GM18858 (cell line): Measurements from ENCODE around the gene YTHDC2.

ENCODE experiments used
- ATAC-seq: cut with Tn5 transposase; IDR thresholded peaks from one replicate; pipeline ENCODE4 v1.9.1; 2021; ENCODE audit not compliant: unreplicated experiment

Gene YTHDC2

DNA sequence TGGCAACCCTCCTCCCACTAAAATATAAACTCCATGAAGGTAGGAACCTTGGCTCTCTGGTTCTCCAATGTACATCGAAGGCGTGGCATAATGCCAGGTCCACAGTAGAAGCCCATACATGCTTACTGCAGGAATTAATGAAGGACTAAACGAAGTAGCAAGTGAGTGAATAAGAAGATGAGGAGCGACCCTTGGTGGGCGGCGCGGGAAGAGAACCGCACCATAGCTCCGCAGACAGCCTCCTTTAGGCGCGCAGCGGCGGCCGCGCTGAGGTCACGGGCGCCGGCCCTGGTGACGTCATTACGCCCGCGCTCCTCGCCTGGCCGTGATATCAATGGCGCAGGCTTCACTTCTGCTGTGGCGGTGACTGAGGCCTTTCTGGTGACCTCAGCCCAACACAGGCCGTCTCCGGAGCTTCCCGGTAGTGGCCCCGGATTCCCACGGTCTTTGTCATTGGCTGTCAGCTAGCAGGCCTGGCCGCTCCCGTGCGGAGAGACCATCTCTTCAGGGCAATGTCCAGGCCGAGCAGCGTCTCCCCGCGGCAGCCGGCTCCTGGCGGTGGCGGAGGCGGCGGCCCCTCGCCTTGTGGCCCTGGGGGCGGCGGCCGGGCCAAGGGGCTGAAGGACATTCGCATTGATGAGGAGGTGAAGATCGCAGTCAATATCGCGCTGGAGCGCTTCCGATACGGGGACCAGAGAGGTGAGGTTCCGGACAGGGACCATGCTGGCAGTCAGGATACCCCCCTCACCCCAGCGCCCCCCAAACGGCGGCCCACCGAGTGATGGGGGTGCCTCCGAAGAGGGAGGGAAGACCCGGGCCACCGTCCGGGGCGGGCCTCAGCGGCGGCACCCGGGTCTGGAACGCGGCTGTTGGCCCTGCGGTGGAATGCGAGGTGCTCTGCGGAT is at the start of gene YTHDC2:
TSS of gene YTHDC2 (plus strand) at position 311 of the 905 bp plus-strand sequence. CDS start at position 513, 202 bp downstream.
- ATAC-seq: peak; percentile 97

DNA sequence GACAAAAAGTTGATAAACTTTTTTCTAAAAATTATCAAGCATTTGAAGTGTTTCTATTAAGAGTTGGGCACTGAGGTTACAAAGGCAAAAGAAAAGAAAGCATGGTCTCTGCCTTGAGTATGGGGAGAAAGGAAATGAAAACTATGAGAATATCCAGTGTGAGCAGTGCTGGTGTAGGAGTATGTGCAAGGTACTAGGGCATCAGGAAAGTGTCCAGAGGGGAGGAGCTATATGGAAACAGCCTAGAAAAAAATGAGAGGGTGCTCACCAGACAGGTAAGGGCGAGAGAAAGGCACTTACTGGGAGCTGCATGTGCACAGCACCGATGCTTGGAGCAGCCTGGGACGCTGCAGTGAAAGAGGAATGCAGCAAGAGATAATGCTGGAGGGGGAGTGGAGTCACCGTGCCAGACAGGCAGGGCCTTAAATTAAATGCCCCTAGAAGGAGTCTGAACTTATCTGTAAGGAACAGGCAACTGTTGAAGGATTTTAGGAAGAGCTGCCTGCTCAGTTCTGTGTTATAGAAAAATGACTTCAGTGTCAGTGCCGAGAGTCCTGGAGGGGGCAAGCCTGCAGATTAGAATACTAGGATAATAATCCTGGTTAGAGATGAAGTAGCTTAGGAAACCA is 39.3 kb upstream of the YTHDC2 start:
- no peak for ATAC-seq

- no peak for ATAC-seq
Measured at GRCh38 chr5:113478691-113479090, 34.8 kb upstream of the YTHDC2 start.

GRCh38 chr5:113480243-113480642 is 33.3 kb upstream of the YTHDC2 start:
- no peak for ATAC-seq

DNA sequence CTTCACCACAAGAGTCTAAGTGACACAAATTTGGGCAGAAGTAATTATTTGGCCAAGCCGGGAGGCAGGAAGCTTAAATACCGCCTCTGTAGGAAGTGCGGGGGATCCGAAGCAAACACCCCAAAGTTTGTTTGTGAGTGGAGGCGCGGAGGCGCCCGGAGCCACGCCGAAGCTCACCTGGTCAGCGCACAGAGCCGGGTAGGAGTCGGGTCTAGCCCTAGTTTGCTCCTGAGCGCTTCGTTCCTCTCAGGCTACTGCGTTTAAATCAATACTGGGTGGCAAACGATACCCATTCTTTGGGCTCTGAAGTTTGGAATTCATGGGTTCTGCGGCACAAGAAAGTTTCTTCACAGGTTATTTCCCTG is 26.1 kb upstream of the YTHDC2 start:
- ATAC-seq: no peak

GRCh38 chr5:113487781-113488644 is 25.5 kb upstream of the YTHDC2 start, which contains the start of gene MCC:
Gene MCC (minus strand): TSS chr5:113488453.
- ATAC-seq: no peak

GRCh38 chr5:113488645-113489184 is 24.8 kb upstream of the YTHDC2 start:
- ATAC-seq: no peak

- ATAC-seq: peak; percentile 81
Measured at GRCh38 chr5:113489299-113489698, 24.2 kb upstream of the YTHDC2 start.

GRCh38 chr5:113490317-113490716 is 23.2 kb upstream of the YTHDC2 start:
- ATAC-seq: no peak

DNA sequence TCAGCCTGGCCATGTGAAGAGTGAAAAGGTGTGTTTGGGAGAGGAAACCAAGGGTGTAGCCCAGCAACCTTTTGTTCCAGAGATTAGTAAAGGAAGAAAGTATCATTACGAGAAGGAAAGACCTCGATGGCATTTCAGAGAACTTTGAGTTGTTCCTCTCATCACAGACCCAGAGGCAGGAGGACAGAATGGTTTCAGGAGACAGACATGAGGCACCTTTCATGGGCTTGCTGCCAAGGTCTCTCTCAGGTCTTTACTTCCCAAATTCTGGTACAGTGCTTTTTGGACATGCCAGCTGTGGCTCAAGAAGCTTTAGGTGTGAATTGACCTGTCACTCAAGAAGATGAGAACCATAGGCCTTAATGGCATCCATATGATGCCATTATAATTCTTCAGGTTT is 22.5 kb upstream of the YTHDC2 start:
- ATAC-seq: no peak

GRCh38 chr5:113493446-113493845 is 20.0 kb upstream of the YTHDC2 start:
- ATAC-seq: no peak

DNA sequence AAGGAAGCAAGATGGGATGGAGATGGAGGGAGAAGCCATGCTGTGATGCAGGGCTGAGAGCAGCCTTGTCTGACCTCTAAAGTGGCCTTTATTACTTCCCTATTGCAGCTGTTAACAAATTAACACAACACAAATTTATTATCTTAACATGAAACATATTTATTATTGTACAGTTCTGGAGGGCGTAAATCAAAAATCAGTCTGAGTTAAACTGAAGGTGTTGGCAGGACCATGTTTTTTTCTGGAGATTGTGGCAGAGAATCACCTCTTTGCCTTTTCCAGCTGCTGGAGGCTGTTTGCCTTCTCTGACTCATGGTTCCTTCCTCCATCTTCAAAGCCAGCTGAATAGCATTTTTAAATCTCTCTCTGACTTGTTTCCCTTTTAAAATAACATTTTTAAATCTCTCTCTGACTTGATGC is 18.1 kb upstream of the YTHDC2 start:
- no peak for ATAC-seq

GRCh38 chr5:113502073-113502472 is 11.4 kb upstream of the YTHDC2 start:
- no peak for ATAC-seq

GRCh38 chr5:113503146-113503545 is 10.3 kb upstream of the YTHDC2 start:
- no peak for ATAC-seq

- ATAC-seq: no peak
Measured at GRCh38 chr5:113505181-113505580, 8.3 kb upstream of the YTHDC2 start.

- ATAC-seq: no peak
Measured at GRCh38 chr5:113507601-113508000, 5.9 kb upstream of the YTHDC2 start.

DNA sequence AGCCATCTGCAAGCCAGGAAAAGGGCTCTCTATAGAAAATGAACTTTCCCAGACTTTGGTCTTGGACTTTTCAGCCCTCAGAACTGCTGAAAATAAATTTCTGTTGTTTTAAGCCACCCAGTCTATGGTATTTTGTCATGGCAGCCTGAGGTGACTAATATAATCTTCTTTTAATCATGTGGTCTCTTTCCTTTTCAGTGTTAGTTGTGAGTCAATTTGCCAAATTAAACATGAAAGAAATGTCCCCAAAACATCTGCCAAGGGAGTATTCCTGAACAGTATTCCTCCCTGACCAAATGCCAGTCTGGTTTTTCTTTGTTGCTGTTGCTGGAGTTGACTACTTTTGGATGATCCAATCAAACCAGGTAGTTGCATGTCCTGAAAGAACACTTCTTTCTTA is 4.7 kb upstream of the YTHDC2 start:
- no peak for ATAC-seq

DNA sequence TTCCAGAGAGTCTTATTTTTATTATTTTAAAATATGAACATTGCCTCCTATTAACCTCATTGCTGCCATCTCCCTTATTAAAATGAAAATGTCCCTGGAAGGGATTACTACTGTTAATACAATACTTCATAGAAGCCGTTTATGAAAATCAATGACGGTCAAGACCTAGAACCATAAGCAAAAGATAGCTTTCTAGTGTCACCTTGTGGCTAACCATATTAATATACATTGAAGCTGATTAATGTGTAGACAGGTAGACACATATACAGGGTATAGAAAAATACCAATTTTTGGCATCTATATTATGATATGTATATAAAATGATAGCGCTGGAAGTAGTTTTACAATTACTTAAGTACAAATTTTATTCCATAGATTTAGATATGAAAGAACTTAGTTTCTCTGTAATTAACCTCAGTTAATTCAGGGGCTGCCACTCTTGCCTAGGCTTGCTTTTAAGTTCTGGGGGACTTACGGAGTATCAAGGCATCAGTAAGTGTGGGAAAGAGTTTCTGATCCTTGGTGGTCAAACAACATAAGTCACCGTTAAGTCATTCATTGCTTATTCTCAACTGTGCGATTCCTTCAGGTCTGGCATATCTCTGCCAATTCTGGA is 2.5 kb upstream of the YTHDC2 start:
- ATAC-seq: peak; percentile 25

DNA sequence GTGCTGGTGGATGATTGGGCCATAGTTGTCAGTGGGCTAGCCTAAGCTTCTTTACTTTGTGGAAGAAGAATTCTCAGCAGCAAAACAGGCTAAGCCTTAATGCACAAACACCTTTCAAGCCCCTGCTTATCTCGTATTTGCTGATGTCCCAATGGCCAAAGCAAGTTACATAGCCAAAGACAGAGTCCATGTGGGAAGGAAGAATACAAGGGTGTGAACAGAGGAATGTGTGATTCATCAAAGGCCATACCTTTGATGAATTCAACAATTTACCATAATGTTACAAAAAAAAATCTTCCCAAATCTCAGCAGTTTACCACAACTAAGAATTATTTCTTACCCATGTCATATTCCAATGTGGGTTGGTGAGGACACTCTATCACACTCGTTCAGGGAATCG is 1.2 kb upstream of the YTHDC2 start:
- no peak for ATAC-seq

- no peak for ATAC-seq
Measured at GRCh38 chr5:113514289-113514635, 768 bp downstream of the YTHDC2 start.

DNA sequence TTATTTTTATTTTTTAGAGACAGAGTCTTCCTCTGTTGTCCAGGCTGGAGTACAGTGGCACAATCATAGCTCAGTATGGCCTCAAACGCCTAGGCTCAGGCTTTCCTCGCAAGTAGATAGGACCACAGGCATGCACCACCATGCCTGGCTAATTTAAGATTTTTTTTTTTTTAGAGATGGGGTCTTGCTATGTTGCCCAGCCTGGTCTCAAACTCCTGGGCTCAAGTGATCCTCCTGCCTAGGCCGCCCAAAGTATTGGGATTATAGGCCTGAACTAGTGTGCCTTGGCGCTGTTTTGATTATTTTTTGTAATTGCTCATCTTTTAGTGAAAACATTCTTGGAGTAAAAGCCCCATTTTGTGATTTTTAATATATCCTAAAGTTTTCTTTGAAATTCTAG is 5.4 kb downstream of the YTHDC2 start:
- ATAC-seq: no peak
